ENCODE data around the gene RNU6-1. TPM values are rescaled to one million over a fixed set of nuclear protein-coding genes. Genes with fewer than 3 reads are reported as not detected.

The RNU6-1 gene
- total and polyA plus RNA-seq, 7 donors = not detected

- Histone ChIP-seq H3K4me3 (no peak overlapping the region), H3K4me1 (peaks cover 13% of the 10 kb centered on the region), H3K36me3 (ENCODE audit: insufficient read depth in 1 of 2, low read depth in 1 of 2) (no peaks in the 10 kb centered on the region), H3K9me3 (no peaks in the 10 kb centered on the region), H3K27ac (no peak overlapping the region), H3K27me3 (ENCODE audit: insufficient read depth in 3 of 3, low read length in 2 of 3) (peaks cover 0 to 97% (median 60%) of the 10 kb centered on the region in 3 donors)
- peak in 1 of 2 donors; percentile 29 for DNase-seq
- intact Hi-C loops (cut with DNase I) = no loop called here
- TF ChIP-seq CTCF (IDR thresholded peaks at IDR 0.05) = no peak
- ATAC-seq = no peak
- 44 to 51% (median 46%) methylated on average over 45 to 54 of the region's 54 CpGs for WGBS, 3 donors
These were observed 10.7 kb downstream of the RNU6-1 start for GRCh38 chr15:67828969-67829646.

GRCh38 chr15:67828278-67828968, 11.4 kb downstream of the RNU6-1 start:
- ATAC-seq (no peak), DNase-seq (no peak)
- H3K27me3 ChIP-seq (ENCODE audit: insufficient read depth in 3 of 3, low read length in 2 of 3) = peaks cover 0 to 97% (median 61%) of the 10 kb centered on the region in 3 donors
- no peaks in the 10 kb centered on the region for H3K9me3 ChIP-seq
- intact Hi-C loops (cut with DNase I) = no loop called here
- TF ChIP-seq CTCF (IDR thresholded peaks at IDR 0.05) = no peak
- no peak overlapping the region for H3K4me3 ChIP-seq
- H3K27ac ChIP-seq = no peak overlapping the region
- H3K36me3 ChIP-seq (ENCODE audit: insufficient read depth in 1 of 2, low read depth in 1 of 2) = no peaks in the 10 kb centered on the region
- peaks cover 7% of the 10 kb centered on the region for H3K4me1 ChIP-seq
- WGBS, 3 donors = 38 to 50% (median 49%) methylated on average over 40 of the region's 40 CpGs

- no peak for TF ChIP-seq CTCF (IDR thresholded peaks at IDR 0.05)
- WGBS, 3 donors = 11 to 15% (median 12%) methylated on average over 62 to 91 of the region's 91 CpGs
- Histone ChIP-seq H3K4me1 (peaks cover 8% of the 10 kb centered on the region), H3K27me3 (ENCODE audit: insufficient read depth in 3 of 3, low read length in 2 of 3) (peaks cover 0 to 97% (median 62%) of the 10 kb centered on the region in 3 donors), H3K36me3 (ENCODE audit: insufficient read depth in 1 of 2, low read depth in 1 of 2) (no peaks in the 10 kb centered on the region), H3K4me3 (no peak overlapping the region), H3K9me3 (no peaks in the 10 kb centered on the region), H3K27ac (no peak overlapping the region)
- DNase-seq (peak in 1 of 2 donors; percentile 47), ATAC-seq (no peak)
- intact Hi-C loops (cut with DNase I) = no loop called here
These were observed 12.1 kb downstream of the RNU6-1 start for GRCh38 chr15:67827562-67828277.

GRCh38 chr15:67826717-67827561, 12.9 kb downstream of the RNU6-1 start:
- Histone ChIP-seq H3K4me3 (no peak overlapping the region), H3K9me3 (no peaks in the 10 kb centered on the region), H3K27ac (no peak overlapping the region), H3K27me3 (ENCODE audit: insufficient read depth in 3 of 3, low read length in 2 of 3) (peaks cover 0 to 97% (median 67%) of the 10 kb centered on the region in 3 donors), H3K36me3 (ENCODE audit: insufficient read depth in 1 of 2, low read depth in 1 of 2) (no peaks in the 10 kb centered on the region), H3K4me1 (peaks cover 13% of the 10 kb centered on the region)
- WGBS, 3 donors = 4% methylated on average over 55 to 88 of the region's 88 CpGs
- peak in 2 of 4 donors; percentile 9 to 19 for ATAC-seq
- peak in 1 of 2 donors; percentile 49 for DNase-seq
- intact Hi-C loops (cut with DNase I) = no loop called here
- TF ChIP-seq CTCF (IDR thresholded peaks at IDR 0.05) = no peak
